ENCODE measurements around the gene RPE. TPM values are rescaled to one million over a fixed set of nuclear protein-coding genes. Genes with fewer than 3 reads are reported as not detected.

Gene RPE
- total RNA-seq, 4 donors from 2014 or later = 31.0 to 105 (median 55.5) TPM

- H3K27ac ChIP-seq = no peak overlapping the region
- intact Hi-C loops (cut with DNase I) = no loop called here
- H3K4me3 ChIP-seq = no peak overlapping the region
- no peaks in the 10 kb centered on the region for H3K36me3 ChIP-seq
- peaks cover 0 to 3% (median 0%) of the 10 kb centered on the region in 4 donors for H3K27me3 ChIP-seq
- DNase-seq = no peak
- WGBS, 2 donors = 55% methylated on average over 3 of the region's 3 CpGs
- TF ChIP-seq POLR2A (IDR thresholded peaks at IDR 0.05) = no peak
- no peak for TF ChIP-seq CTCF (IDR thresholded peaks at IDR 0.05)
- H3K9me3 ChIP-seq = no peaks in the 10 kb centered on the region
- H3K4me1 ChIP-seq = no peaks in the 10 kb centered on the region
These were observed 16.6 kb upstream of the RPE start for GRCh38 chr2:209985874-209986273.

DNA sequence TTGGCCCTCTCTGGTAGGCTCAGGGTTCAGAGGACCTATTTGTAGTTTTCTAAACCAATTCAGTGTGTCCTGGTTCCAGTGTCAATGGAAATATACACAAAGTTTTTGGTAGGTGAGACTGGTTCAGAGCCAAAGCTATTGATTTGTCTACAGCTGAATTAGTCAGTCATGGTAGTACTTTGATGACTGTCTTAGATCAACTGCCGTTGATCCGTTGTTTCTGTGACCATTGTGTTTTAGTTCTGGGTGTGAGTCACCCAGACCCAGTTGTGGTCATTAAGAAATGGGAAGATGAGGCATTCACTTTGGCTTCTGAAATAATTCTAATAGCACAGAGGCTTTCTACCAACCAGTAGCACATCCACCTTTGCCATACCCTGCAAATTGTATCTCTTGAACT, 16.0 kb upstream of the RPE start:
- H3K4me1 ChIP-seq = no peaks in the 10 kb centered on the region
- DNase-seq = no peak
- no peaks in the 10 kb centered on the region for H3K9me3 ChIP-seq
- TF ChIP-seq CTCF (IDR thresholded peaks at IDR 0.05) (no peak), POLR2A (IDR thresholded peaks at IDR 0.05) (no peak)
- H3K27me3 ChIP-seq = peaks cover 0 to 3% (median 0%) of the 10 kb centered on the region in 4 donors
- no peaks in the 10 kb centered on the region for H3K36me3 ChIP-seq
- H3K27ac ChIP-seq = no peak overlapping the region
- intact Hi-C loops (cut with DNase I) = no loop called here
- WGBS, 2 donors = 36 to 52% methylated on average over 2 of the region's 2 CpGs
- no peak overlapping the region for H3K4me3 ChIP-seq

GRCh38 chr2:209988010-209988409, 14.4 kb upstream of the RPE start:
- Histone ChIP-seq H3K27me3 (peaks cover 0 to 3% (median 0%) of the 10 kb centered on the region in 4 donors), H3K4me3 (no peak overlapping the region), H3K9me3 (no peaks in the 10 kb centered on the region), H3K27ac (no peak overlapping the region), H3K36me3 (no peaks in the 10 kb centered on the region), H3K4me1 (no peaks in the 10 kb centered on the region)
- no peak for TF ChIP-seq CTCF (IDR thresholded peaks at IDR 0.05)
- TF ChIP-seq POLR2A (IDR thresholded peaks at IDR 0.05) = no peak
- 60 to 69% methylated on average over 4 of the region's 4 CpGs for WGBS, 2 donors
- intact Hi-C loops (cut with DNase I) = no loop called here
- DNase-seq = no peak

- Histone ChIP-seq H3K27me3 (no peaks in the 10 kb centered on the region), H3K4me3 (no peak overlapping the region), H3K27ac (no peak overlapping the region), H3K36me3 (no peaks in the 10 kb centered on the region), H3K9me3 (no peaks in the 10 kb centered on the region), H3K4me1 (no peaks in the 10 kb centered on the region)
- intact Hi-C loops (cut with DNase I) = no loop called here
- no peak for TF ChIP-seq CTCF (IDR thresholded peaks at IDR 0.05)
- TF ChIP-seq POLR2A (IDR thresholded peaks at IDR 0.05) = no peak
- DNase-seq = no peak
- 59 to 69% methylated on average over 2 of the region's 2 CpGs for WGBS, 2 donors
These were observed 11.6 kb upstream of the RPE start for GRCh38 chr2:209990838-209991237.

DNA sequence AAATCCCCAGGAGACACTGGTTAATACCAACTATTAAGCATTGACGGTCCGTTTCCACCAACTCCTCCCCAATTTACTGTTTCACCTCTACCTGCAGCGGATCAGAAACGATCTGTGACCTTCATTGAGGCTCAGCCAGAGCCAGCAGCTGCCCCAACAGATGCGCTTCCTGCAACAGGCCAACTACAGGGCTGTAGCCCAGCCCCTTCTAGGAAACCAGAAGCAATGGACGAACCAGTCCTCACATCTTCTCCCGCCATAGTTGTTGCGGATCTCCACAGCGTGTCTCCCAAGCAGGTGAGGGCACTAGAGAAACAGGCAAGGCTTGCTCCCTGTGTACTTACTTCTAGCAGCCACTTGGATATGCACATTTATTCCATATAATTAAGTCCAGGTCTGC, 8.5 kb upstream of the RPE start:
- H3K9me3 ChIP-seq = no peaks in the 10 kb centered on the region
- intact Hi-C loops (cut with DNase I) = no loop called here
- no peak overlapping the region for H3K4me3 ChIP-seq
- 90 to 96% methylated on average over 6 to 9 of the region's 9 CpGs for WGBS, 2 donors
- TF ChIP-seq POLR2A (IDR thresholded peaks at IDR 0.05) (no peak), CTCF (IDR thresholded peaks at IDR 0.05) (no peak)
- no peak overlapping the region for H3K27ac ChIP-seq
- no peaks in the 10 kb centered on the region for H3K27me3 ChIP-seq
- no peaks in the 10 kb centered on the region for H3K4me1 ChIP-seq
- DNase-seq = no peak
- no peaks in the 10 kb centered on the region for H3K36me3 ChIP-seq
